HG03558 (cell line): ENCODE results near the gene DOCK4.
"Not testable (repeated sequence)": the region's sequence is repeated elsewhere in the genome, so short reads cannot be mapped to it uniquely, and the experiment has no call there.

Experiments
- ATAC-seq: cut with Tn5 transposase; IDR thresholded peaks from one replicate; pipeline ENCODE4 v1.9.1; 2021; ENCODE audit warnings: moderate number of reproducible peaks; ENCODE audit not compliant: unreplicated experiment; ENCODE audit errors: extremely low read depth

The DOCK4 gene

GRCh38 chr7:112138325-112138852 lies 67.8 kb downstream of the DOCK4 start:
- ATAC-seq: no peak

GRCh38 chr7:112137141-112138101 lies 68.8 kb downstream of the DOCK4 start:
- no peak for ATAC-seq

- no peak for ATAC-seq
Observed at GRCh38 chr7:112136271-112137008, 69.8 kb downstream of the DOCK4 start.

GRCh38 chr7:112135815-112136214 lies 70.4 kb downstream of the DOCK4 start:
- ATAC-seq: no peak

DNA sequence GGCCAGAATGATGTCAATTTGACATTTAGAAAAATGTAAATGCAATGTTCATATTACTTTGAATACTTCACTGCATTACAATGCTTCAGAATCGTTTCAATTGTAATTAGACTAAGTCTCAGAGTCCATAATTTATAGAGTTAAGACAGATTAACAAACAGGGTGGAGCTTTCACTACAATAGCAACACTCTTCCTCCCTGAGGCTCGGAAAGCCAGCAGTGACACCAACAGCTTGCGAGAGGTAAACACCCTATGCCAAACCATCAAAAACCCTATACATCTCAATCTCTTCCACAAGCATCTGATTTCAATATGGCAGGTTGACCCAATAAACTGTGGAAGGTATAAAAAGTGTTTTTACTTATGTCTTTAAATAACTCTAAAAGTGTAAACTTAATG lies 72.2 kb downstream of the DOCK4 start:
- ATAC-seq: no peak

- ATAC-seq: no peak
Observed at GRCh38 chr7:112133328-112133727, 72.9 kb downstream of the DOCK4 start.

DNA sequence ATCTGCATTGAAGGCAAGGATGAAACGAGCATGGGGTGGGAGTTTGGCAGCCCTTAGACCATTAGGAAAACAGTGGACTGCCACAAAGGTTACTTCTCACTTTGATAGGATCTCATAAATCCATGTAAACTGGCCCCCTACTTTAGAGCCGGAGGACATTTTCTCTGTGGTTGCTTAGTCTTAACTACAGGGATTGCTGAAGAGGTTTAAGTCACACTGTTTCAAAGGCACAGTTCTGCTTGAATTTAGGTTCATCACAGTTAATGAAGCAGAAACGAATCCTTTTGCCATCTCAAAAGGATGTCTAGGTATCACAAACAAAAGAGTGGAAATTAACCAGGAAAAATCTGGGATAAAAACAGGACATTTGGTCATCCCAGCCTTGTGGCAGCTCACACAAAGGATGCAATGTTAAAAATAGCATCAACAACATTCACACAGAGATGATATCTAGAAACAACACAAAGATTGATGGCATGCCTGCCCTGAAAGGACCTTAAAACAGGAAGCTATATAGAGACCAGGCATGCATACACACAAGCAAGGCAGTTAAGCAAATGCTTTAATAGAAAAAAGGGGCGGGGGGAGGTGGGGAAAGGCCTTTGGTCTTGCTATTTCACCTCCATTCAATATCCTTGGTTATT lies 74.0 kb downstream of the DOCK4 start:
- ATAC-seq: no peak

DNA sequence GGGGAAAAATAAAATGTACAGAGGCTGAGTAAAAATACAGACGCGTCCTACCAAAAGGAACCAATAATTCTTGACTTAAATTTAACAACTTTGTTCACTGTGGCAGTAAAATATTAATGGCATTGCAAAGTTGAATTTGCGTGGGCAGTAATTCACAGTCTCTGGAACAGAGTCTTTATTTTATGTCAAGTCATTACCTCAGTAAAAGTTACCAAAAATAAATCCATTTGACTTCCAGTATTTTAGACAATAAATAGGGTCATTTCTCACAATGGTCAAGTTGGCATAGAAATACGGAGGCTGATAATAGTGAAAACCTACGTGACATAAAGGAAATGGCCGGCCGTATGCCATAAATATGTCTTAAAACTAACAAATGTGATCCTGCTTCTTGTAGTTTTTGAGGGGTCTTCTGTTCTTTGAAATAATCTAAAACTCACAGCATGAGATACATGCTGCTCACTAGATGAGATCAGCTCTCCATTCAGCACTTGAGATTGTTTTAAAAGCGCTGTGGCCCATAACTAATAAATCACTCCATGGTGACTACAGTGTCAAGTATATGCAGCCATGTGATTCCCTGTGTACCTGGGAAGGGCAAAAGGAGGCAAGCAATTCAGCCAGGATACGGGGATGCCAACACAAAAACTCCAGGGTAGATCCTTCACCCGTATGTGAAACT lies 75.3 kb downstream of the DOCK4 start:
- ATAC-seq: no peak

- no peak for ATAC-seq
Observed at GRCh38 chr7:112129655-112130323, 76.4 kb downstream of the DOCK4 start.

GRCh38 chr7:112128461-112129425 lies 77.5 kb downstream of the DOCK4 start:
- not testable (repeated sequence) for ATAC-seq

DNA sequence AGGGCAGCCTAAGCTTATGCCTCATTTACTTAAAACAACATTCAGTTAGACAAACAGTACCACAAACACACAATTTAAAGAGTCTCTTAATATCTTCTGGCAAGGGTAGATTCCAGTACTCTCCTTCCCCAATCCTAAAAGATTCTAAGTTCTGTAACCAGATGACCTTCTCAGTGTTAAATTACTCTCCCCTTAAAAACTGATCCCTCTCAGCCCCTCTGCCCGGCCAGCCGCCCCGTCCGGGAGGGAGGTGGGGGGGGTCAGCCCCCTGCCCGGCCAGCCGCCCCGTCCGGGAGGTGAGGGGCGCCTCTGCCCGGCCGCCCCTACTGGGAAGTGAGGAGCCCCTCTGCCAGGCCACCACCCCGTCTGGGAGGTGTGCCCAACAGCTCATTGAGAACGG lies 78.2 kb downstream of the DOCK4 start:
- ATAC-seq: not testable (repeated sequence)

- ATAC-seq: no peak
Observed at GRCh38 chr7:112125250-112125649, 80.9 kb downstream of the DOCK4 start.

- ATAC-seq: no peak
Observed at GRCh38 chr7:112124061-112124766, 82.0 kb downstream of the DOCK4 start.

DNA sequence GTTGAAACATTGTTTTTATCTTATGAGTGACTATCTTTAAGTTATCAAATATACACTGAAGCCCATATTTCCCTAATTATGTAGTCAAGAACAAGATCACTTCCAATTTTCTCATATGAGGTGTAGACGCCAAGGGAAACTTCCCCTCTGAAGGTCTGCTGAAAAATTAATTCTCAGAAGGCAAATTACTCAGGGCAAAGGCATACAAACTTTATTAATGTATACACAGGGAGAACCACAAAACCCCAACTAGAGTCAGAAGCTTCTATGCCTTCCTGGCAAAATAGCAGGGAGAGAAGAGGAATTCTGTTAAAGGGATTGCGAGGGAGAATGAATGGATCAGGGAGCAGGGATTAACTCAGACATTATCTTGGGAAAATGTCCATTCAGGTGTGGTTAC lies 83.4 kb downstream of the DOCK4 start:
- ATAC-seq: no peak

- ATAC-seq: no peak
Observed at GRCh38 chr7:112122144-112122543, 84.1 kb downstream of the DOCK4 start.

DNA sequence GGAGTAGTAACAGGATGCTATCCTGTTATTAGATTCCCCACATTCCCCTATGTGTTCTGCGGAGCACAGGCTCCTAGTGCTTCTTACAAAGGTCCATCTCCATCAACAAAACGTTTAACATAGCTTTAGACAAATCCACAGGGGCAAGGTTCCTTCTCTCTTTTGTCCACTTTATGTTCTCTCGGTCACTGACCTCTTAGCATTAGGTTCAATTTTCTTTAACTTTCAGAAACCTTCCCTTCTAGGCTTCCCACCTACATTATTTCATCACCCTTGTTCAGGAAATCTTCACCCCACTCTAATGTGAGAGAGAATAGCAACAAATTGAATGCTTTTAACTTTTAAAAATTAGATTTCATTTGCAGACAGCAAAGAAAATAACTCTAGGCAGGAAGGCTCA lies 84.9 kb downstream of the DOCK4 start:
- ATAC-seq: no peak

DNA sequence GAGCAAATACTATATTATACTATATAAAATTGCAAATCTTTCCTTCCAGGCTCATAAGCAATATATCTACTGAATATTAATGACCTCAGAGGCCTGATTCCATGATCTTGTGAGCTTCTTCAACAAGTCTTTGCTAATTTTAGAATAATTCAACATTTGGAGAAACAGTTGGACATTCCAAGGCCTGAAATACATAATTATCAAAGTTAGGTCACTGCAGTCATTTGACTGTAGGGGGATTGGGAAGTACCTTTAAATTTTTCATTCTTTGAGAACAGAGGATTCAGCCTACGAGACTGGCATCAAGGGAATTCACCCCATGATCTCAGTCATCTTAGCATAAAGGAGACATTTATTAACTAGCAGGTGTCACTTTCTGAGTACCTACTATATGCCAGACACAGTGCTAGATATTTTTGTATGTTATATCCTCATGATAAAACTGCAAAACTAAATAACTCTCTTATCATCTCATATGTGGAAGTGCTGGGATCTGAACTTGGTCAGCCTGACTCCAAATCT lies 85.4 kb downstream of the DOCK4 start:
- ATAC-seq: peak; percentile 43
